ENCODE data around the gene GBF1. TPM values are rescaled to one million over a fixed set of nuclear protein-coding genes. Genes with fewer than 3 reads are reported as not detected.
A peak's percentile ranks its signal among the peaks of the same experiment; 100 is the strongest.

The GBF1 gene
- total RNA-seq, 6 experiments from 2014 or later, result 67.2 to 83.6 (median 74.2) TPM

DNA sequence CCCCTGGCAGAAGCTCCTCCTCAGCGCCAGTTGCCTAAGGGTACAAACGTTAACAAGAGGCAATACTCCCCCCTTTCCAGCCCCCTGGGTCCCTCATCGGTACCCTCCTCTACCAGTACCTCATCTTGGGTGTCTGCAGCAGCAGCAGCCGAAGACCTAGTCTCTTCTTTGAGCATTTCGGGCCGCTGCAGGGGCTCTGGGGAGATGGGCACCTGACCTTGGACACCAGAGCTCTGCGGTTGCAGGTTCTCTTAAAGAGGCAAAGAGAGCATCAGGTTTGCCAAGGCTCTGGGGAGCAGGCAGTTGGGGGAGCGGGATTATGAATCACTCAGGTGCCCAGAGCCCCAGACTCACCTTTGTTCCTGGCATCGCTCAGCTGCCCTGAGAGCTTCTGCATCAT lies 178.8 kb downstream of the GBF1 start:
- Mint-ChIP-seq H3K27me3 (ENCODE audit: insufficient read depth) (peaks cover 7% of the 10 kb centered on the region), H3K27ac (no peak overlapping the region), H3K9me3 (no peaks in the 10 kb centered on the region), H3K4me3 (no peak overlapping the region), H3K4me1 (ENCODE audit: low read depth) (peaks cover 39% of the 10 kb centered on the region), H3K36me3 (ENCODE audit: low read depth) (no peaks in the 10 kb centered on the region)
- DNase-seq, result no peak
- TF ChIP-seq, protein P1, sequence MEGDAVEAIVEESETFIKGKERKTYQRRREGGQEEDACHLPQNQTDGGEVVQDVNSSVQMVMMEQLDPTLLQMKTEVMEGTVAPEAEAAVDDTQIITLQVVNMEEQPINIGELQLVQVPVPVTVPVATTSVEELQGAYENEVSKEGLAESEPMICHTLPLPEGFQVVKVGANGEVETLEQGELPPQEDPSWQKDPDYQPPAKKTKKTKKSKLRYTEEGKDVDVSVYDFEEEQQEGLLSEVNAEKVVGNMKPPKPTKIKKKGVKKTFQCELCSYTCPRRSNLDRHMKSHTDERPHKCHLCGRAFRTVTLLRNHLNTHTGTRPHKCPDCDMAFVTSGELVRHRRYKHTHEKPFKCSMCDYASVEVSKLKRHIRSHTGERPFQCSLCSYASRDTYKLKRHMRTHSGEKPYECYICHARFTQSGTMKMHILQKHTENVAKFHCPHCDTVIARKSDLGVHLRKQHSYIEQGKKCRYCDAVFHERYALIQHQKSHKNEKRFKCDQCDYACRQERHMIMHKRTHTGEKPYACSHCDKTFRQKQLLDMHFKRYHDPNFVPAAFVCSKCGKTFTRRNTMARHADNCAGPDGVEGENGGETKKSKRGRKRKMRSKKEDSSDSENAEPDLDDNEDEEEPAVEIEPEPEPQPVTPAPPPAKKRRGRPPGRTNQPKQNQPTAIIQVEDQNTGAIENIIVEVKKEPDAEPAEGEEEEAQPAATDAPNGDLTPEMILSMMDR (IDR thresholded peaks at IDR 0.05), result no peak

DNA sequence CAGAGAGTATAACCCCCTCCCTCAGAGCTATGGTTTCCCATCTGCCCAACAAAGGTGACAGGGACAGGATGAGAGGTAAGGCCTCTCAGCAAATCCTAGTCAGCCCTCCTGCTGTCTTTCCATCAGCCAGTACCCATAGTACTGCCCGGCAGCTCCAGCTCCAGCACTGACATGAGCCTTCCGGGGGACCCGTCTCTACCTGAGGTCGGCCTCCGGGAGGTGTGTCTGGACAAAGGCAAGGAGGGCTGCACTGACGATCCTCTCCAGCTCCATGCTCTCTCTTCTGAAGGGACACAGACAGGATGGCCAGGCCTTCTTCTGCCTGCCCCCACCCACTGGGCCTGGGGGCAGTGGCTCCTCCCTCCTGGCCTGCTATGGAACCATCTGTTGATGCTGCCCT lies 179.6 kb downstream of the GBF1 start:
- DNase-seq, result no peak
- peaks cover 4% of the 10 kb centered on the region for H3K27me3 Mint-ChIP-seq (ENCODE audit: insufficient read depth)
- H3K4me3 Mint-ChIP-seq, result no peak overlapping the region
- TF ChIP-seq, protein P1 (IDR thresholded peaks at IDR 0.05), result no peak
- H3K36me3 Mint-ChIP-seq (ENCODE audit: low read depth), result no peaks in the 10 kb centered on the region
- no peaks in the 10 kb centered on the region for H3K9me3 Mint-ChIP-seq
- H3K4me1 Mint-ChIP-seq (ENCODE audit: low read depth), result peaks cover 33% of the 10 kb centered on the region
- H3K27ac Mint-ChIP-seq, result no peak overlapping the region

DNA sequence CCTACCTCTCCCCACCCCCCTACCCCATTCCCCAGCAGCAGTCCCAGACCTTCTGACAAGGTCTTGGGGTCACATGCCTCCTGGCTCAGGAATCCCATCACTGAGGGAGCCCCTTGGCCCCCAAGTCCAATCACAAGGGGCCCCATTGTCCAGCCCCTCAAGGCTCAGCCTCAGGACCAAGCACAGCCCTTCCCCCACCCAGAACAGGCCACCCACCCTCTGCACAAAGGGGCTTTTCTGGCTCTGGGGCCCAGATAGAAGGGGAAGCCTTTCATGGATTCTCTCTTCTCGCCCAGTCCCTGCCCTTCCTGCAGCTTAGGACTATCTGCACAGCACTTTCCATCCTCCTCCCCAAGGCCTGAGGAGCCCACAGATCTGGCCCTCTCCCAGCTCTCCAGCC lies 180.1 kb downstream of the GBF1 start:
- Mint-ChIP-seq H3K27ac (no peak overlapping the region), H3K4me1 (ENCODE audit: low read depth) (peaks cover 27% of the 10 kb centered on the region), H3K9me3 (no peaks in the 10 kb centered on the region), H3K27me3 (ENCODE audit: insufficient read depth) (peaks cover 4% of the 10 kb centered on the region), H3K36me3 (ENCODE audit: low read depth) (no peaks in the 10 kb centered on the region), H3K4me3 (no peak overlapping the region)
- DNase-seq, result no peak
- TF ChIP-seq, protein P1 (IDR thresholded peaks at IDR 0.05), result no peak

DNA sequence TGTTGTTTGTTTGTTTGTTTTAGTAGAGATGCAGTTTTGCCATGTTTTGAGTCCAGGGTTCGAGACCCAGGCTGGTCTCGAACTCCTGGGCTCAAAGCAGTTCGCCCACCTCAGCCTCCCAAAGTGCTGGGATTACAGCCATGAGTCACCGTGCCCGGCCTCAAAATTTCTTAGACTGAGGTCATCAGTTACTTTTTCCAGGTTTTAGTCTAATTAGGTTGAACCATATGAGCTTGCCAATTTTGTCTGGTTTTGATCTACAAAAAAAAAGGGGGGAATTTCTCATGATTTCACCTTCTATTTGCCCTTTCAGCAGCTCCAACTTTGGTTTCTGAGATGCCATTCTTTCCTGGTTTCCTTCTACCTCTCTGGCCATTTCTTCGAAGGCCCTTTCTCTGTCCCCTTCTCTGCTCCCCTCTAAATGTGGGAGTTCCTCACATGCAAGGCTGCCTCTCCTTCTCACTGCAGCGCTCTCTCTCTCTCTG lies 181.5 kb downstream of the GBF1 start:
- no peaks in the 10 kb centered on the region for H3K9me3 Mint-ChIP-seq
- H3K4me1 Mint-ChIP-seq (ENCODE audit: low read depth), result peaks cover 32% of the 10 kb centered on the region
- TF ChIP-seq, protein P1 (IDR thresholded peaks at IDR 0.05), result no peak
- H3K27me3 Mint-ChIP-seq (ENCODE audit: insufficient read depth), result no peaks in the 10 kb centered on the region; the same call in none of the 2 replicates
- DNase-seq, result peak; percentile 29
- H3K4me3 Mint-ChIP-seq, result no peak overlapping the region
- H3K36me3 Mint-ChIP-seq (ENCODE audit: low read depth), result no peaks in the 10 kb centered on the region
- peak overlapping the region; percentile 25 for H3K27ac Mint-ChIP-seq

DNA sequence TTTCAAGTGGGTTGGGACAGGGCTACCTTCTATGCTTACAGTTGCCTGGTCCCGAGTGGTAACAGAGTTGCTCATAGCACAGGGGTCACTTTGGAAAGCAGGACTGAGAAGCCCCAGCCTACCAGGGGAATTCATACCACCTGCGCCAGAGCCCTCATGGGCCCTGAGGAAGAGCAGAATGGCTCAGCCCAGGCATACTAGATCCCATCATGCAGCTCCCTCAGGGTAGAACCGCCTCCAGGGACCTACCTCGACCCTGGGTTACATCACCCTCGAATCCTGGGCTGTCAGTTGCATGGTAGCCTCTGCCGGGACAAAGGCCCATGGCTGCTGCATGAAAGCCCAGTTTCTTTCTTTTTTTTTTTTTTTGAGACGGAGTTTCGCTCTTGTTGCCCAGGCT lies 184.1 kb downstream of the GBF1 start:
- no peak for DNase-seq
- no peaks in the 10 kb centered on the region for H3K9me3 Mint-ChIP-seq
- no peak overlapping the region for H3K27ac Mint-ChIP-seq
- H3K36me3 Mint-ChIP-seq (ENCODE audit: low read depth), result no peaks in the 10 kb centered on the region
- no peaks in the 10 kb centered on the region; the same call in 1 of the 2 replicates for H3K27me3 Mint-ChIP-seq (ENCODE audit: insufficient read depth)
- peaks cover 30% of the 10 kb centered on the region for H3K4me1 Mint-ChIP-seq (ENCODE audit: low read depth)
- TF ChIP-seq, protein P1 (IDR thresholded peaks at IDR 0.05), result no peak
- H3K4me3 Mint-ChIP-seq, result no peak overlapping the region

All from HFFc6 (cell line).